Measurements from ENCODE around the gene HLA-DOB.

HLA-DOB gene

GRCh38 chr6:32843331-32843978, 26.7 kb upstream of the HLA-DOB start:
- peak; percentile 9 to 22 for DNase-seq

DNA sequence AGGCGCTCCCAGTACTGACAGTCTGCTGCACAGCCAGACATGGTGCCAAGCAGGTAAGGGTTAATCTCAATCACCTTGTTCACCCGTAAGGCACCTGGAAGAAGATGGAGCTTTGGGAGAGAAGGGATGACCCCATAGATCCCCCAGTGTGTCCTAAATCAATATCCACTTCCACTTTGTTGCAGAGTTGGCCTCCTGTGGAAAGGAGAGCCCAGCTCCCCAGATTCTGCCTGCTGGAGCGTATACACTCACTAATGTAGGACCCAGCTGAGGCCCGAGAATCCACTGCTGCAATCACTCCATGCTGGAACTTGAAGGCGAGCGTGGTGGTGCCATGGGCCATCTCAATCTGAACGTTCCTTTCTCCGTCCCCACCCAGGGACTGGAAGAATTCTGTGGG, 25.9 kb upstream of the HLA-DOB start:
- DNase-seq = no peak

- DNase-seq = no peak
These were observed 25.3 kb upstream of the HLA-DOB start for GRCh38 chr6:32842021-32842650.

- no peak for DNase-seq
These were observed 23.9 kb upstream of the HLA-DOB start for GRCh38 chr6:32840604-32841246.

- no peak for DNase-seq
These were observed 22.6 kb upstream of the HLA-DOB start for GRCh38 chr6:32839356-32839755.

DNA sequence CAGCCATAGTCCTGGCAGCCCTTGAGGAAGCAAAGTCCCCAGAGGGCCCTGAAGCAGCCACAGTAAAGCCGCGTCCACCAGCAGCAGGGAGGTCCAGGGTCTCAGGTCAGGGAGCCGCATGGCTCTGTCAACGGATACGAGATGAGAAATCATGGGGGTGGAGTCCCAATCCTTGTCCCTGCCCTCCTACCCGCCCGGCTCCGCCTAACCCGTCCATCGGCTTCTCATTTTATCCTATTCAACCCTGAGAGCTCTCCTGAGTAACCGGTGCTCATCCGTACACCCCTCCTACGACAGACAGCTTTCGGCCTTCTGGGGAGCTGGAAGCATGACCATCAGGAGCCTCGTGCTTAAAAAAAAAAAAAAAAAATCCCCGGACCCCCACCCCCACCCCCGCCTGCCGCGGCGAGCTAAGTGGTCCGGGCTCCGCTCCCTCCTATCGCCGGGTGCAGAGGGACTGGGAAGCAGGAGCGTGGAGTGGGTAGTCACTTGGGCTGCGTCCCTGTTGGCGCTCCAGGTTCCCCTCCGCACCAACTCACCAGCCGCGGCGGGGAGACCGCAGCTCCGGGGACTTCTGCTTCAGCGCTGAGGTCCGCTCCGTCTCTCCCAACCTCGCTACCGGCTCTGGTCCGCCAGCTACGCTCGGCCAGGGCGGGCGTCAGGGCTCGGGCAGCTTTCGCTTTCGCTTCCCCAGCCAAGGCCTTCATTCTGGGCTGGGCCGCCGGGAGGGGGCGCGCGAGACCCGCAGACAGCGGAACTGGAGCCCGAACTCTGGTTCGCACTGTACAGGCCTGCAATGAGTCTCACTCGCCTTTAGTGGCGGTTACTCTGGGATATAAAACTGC, 21.5 kb upstream of the HLA-DOB start, which contains the start of gene TAP2:
TAP2 (minus strand) TSS at position 626 of the 845 bp plus-strand sequence; CDS start at position 120, 506 bp downstream.
- peak; percentile 79 for DNase-seq

DNA sequence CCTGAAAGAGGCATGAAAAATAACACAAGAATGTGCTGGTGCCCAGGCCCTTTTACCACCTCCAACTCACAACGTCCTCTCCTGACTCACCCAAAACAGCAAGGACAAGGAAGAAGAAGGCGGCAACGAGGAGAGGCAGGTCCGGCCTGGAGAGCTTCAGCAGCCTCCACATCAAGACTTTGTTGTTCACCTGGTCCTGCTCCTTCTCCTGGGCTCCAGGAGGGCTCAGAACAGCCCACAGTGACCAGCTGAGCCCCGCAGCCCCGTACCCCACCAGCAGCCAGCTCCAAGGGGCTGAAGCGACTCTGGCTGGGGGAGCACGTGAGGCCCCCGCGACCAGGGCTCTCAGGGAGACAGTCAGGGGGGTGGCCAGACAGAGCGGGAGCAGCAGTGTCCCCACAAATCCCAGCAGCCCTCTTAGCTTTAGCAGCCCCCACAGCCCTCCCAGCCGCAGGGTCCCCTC, 20.9 kb upstream of the HLA-DOB start:
- DNase-seq = no peak

GRCh38 chr6:32836873-32837272, 20.1 kb upstream of the HLA-DOB start:
- DNase-seq = no peak

DNA sequence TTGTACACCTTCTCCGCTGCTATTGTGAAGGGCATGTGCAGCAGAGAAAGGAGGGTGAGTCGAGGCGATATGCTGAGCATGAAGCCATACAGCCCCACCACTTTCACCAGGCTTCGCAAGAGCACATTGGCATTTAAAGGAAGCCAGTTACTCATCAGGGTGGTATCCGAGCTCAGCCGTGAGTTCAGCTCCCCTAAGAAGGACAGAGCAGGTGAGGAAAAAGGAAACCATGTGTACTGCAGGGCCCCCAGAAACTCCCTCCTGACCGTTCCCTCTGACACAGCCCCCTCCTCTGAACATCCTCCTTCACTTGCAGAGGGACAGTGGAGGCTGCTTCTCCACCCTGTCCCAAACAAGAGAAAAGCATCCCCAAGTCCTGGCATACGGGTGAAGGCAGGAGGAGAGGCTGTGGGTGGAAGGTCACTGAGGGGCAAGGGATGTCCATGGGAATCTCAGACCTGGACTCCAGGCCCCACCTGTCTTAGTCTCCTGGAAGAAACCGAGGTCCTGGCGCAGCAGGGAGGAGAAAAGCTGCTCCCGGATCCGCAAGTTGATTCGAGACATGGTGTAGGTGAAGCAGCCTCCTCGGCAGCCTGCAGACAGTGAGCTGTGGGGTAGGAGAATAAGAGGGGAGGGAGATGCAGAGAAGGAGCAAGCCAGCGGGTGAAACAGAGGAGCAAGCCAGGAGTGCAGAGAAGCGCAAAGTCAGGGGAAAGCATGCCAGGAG, 18.5 kb upstream of the HLA-DOB start:
- DNase-seq = no peak

DNA sequence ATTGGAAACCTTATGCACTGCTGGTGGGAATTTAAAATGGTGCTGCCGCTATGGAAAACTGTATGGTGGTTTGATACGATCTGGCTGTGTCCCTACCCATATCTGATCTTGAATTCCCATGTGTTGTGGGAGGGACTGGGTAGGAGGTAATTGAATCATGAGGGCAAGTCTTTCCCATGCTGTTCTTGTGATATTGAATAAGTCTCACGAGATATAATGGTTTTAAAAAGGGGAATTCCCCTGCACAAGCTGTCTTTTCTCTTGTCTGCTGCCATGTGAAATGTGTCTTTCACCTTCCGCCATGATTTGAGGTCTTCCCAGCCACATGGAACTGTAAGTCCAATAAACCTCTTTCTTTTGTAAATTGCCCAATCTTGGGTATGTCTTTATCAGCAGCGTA, 16.9 kb upstream of the HLA-DOB start:
- no peak for DNase-seq

- DNase-seq = no peak
These were observed 15.7 kb upstream of the HLA-DOB start for GRCh38 chr6:32832535-32832934.

GRCh38 chr6:32830936-32831335, 14.1 kb upstream of the HLA-DOB start:
- no peak for DNase-seq

DNA sequence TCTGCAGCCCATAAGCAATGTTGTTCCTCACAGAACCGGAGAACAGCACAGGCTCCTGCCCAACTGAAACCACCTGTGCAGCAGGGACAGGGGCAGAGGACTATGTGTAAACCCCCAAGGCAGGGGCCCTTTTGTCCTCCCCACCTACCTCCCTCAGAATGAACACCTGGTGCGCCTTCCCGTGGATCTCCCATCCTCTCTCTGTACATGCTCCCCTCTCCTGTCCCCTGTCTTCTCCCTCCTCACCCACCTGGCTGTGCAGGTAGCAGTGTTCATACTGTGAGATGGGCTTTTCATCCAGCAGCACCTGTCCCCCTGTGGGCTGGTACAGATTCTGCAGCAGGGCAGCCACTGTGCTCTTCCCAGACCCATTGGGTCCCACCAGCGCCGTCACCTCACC, 13.2 kb upstream of the HLA-DOB start:
- DNase-seq = no peak

- DNase-seq = no peak
These were observed 12.7 kb upstream of the HLA-DOB start for GRCh38 chr6:32829495-32829894.

GRCh38 chr6:32827025-32827424, 10.2 kb upstream of the HLA-DOB start:
- DNase-seq = no peak

DNA sequence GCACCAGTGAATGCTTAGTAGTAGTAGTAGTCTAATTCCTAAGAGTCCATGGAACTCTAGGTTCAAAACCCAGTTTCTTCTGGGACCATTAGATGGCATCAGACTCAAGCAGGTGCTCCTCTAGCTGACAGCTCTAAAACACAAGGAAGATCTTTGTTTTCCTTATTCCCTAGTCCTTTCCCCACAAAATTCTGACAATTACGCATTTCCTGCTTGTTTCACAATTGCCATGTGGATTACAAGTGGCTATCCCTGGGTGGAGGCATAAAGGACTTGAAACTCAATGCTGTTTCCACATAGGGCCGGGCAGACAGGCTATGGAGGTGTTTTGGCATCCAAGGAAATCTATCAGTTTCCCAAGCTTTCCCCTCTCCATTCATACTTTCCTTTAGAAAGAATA, 9.2 kb upstream of the HLA-DOB start:
- DNase-seq = no peak

- no peak for DNase-seq
These were observed 2.9 kb upstream of the HLA-DOB start for GRCh38 chr6:32819729-32820128.

DNA sequence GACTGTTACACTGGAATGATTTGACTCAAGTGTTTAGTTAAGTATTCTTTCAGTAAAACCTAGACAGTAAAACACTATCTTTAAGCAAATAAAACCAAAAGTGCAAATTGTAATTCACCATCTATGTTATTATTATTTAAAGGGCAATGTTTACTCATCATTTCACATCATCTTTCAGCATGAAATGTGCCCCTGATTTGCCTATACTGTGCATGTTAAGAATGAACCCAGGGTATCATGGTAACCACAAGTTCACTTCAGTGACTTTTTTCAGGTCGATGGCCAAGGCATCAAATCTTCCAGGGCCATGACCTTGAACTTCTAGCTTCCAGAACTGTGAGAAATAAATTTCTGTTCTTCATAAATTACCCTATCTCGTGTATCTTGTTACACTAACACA, 2.1 kb upstream of the HLA-DOB start:
- no peak for DNase-seq

DNA sequence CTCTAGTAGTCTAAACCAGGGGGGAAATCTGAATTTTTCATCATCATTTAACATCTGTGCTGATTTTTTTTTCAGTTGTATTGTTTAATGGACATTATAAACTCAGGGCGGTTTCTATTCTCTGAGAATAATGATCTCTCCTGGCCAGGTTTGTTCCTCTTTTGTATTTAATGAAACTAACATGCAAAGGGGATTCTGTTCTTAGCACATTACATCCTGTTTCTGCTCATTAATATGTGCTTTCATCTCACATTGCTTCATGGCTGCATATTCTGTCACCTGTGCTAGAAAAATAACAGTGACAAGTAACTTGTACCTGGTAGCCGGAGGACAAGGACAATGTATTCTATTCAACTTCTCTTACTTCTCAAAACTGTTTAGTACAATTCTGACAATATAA, 806 bp downstream of the HLA-DOB start:
- DNase-seq = no peak

DNA sequence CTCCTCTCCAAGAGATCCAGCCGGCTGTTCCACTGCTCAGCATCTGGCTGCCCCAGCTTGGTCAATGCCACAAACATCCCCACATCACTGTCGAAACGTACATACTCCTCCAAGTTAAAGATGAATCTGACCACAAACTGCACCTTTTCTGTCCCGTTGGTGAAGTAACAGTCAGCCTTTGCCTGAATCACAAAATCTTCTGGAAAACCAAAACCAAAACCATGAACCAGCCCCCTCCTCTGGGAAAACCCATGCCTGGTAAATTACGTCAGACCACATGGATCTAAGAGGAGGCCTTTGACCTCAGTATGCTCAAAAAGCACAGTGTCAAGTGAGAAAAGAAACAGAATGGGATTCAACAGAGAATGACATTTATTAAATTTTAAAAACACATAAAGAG, 1.7 kb downstream of the HLA-DOB start:
- no peak for DNase-seq

- DNase-seq = no peak
These were observed 2.7 kb downstream of the HLA-DOB start for GRCh38 chr6:32814145-32814544.

- no peak for DNase-seq
These were observed 7.6 kb downstream of the HLA-DOB start for GRCh38 chr6:32809171-32809570.

All from NCI-H187 (cell line).